Endodermal cell (in vitro differentiated cells): ENCODE measurements around the gene MTFR1L. TPM values are rescaled to one million over a fixed set of nuclear protein-coding genes. Genes with fewer than 3 reads are reported as not detected.

ENCODE experiments used
- DNase-seq: peaks from one replicate; pipeline ENCODE4 v3.0.0-alpha.2; 2017
- H3K27ac ChIP-seq: 2 replicates; pipeline ENCODE4 v1.5.1; 2013; ENCODE audit warnings: mild to moderate bottlenecking, low read depth, low read length, moderate library complexity
- H3K27me3 ChIP-seq: 2 replicates; pipeline ENCODE4 v1.6.1; 2013; ENCODE audit warnings: mild to moderate bottlenecking, low read length, moderate library complexity; ENCODE audit not compliant: insufficient read depth, control insufficient read depth, poor library complexity, severe bottlenecking
- H3K36me3 ChIP-seq: 2 replicates; pipeline ENCODE4 v1.7.0; 2013; ENCODE audit warnings: mild to moderate bottlenecking, low read length, moderate library complexity; ENCODE audit not compliant: control insufficient read depth, insufficient read depth
- H3K4me1 ChIP-seq: one replicate; pipeline ENCODE4 v1.7.0; 2013; ENCODE audit warnings: low read length; ENCODE audit not compliant: control insufficient read depth, insufficient read depth
- H3K4me3 ChIP-seq: 2 replicates; pipeline ENCODE4 v1.5.1; 2013; ENCODE audit warnings: mild to moderate bottlenecking, low read length, moderate library complexity
- H3K9ac ChIP-seq: 2 replicates; pipeline ENCODE4 v1.6.1; 2013; ENCODE audit warnings: mild to moderate bottlenecking, low read length, moderate library complexity; ENCODE audit not compliant: poor library complexity, severe bottlenecking; ENCODE audit errors: extremely low read depth
- H3K9me3 ChIP-seq: 2 replicates; pipeline ENCODE4 v1.6.1; 2013; ENCODE audit warnings: mild to moderate bottlenecking, low read length, moderate library complexity; ENCODE audit not compliant: control insufficient read depth
- H3K27ac Mint-ChIP-seq: 2 replicates; pipeline ENCODE4 v1.8.0; 2020; ENCODE audit warnings: mixed read lengths
- H3K27me3 Mint-ChIP-seq: 2 replicates; pipeline ENCODE4 v1.8.0; 2021; ENCODE audit warnings: mild to moderate bottlenecking, mixed read lengths; ENCODE audit not compliant: insufficient read depth
- H3K36me3 Mint-ChIP-seq: 2 replicates; pipeline ENCODE4 v1.8.0; 2020; ENCODE audit warnings: low read depth, mixed read lengths
- H3K4me1 Mint-ChIP-seq: 2 replicates; pipeline ENCODE4 v1.8.0; 2020; ENCODE audit warnings: mixed read lengths
- H3K4me3 Mint-ChIP-seq: 2 replicates; pipeline ENCODE4 v1.8.0; 2020; ENCODE audit warnings: mild to moderate bottlenecking, moderate library complexity, mixed read lengths
- H3K9me3 Mint-ChIP-seq: 2 replicates; pipeline ENCODE4 v1.8.0; 2020; ENCODE audit warnings: mild to moderate bottlenecking, mixed read lengths
- CTCF ChIP-seq: fragments of 200-600 bp; sonication (generic); conservative IDR thresholded peaks from 2 replicates; pipeline ENCODE4 v1.5.0; 2021; ENCODE audit warnings: antibody characterized with exemption, mild to moderate bottlenecking
- WGBS, 2 experiments: methylation state at CpG; one replicate each; pipeline versions ENCODE4 v1.1.5 to v1.1.7; 2013; ENCODE audit warnings: missing lambda C conversion rate in 2 of 2, mixed read lengths in 1 of 2; ENCODE audit not compliant: insufficient coverage in 1 of 2, insufficient read length in 1 of 2; 5-methylcytosine and 5-hydroxymethylcytosine counted together
- total RNA-seq, 2 donors: library from RNA; stranded (reverse); fragmentation: NEBNext Ultra II Directional in 1 of 2; extraction: Animal tissue kit (Norgen Biotek cat#: 25700) in 1 of 2; gene quantifications; 2 replicates in 1 of 2; 3 replicates in 1 of 2; pipeline ENCODE4 v1.2.1, GENCODE V29; 2021

Gene MTFR1L
- total RNA-seq, 2 donors from 2014 or later: 31.6 to 36.2 TPM

- Histone ChIP-seq H3K36me3 (no peaks in the 10 kb centered on the region), H3K4me1 (peaks cover 9% of the 10 kb centered on the region), H3K27ac (peak overlapping the region; percentile 90), H3K9ac (no peak overlapping the region), H3K9me3 (no peaks in the 10 kb centered on the region), H3K27me3 (no peaks in the 10 kb centered on the region), H3K4me3 (no peak overlapping the region)
- WGBS, 2 experiments: 82 to 85% methylated on average over 23 to 34 of the region's 34 CpGs
- no peak for TF ChIP-seq CTCF
- H3K27ac Mint-ChIP-seq: peak overlapping the region; percentile 77
- H3K27me3 Mint-ChIP-seq: no peaks in the 10 kb centered on the region
- no peaks in the 10 kb centered on the region for H3K36me3 Mint-ChIP-seq
- H3K4me3 Mint-ChIP-seq: no peak overlapping the region
- peaks cover 43% of the 10 kb centered on the region for H3K4me1 Mint-ChIP-seq
- H3K9me3 Mint-ChIP-seq: no peaks in the 10 kb centered on the region
- peak; percentile 80 for DNase-seq
These were observed 48.3 kb upstream of the MTFR1L start for GRCh38 chr1:25771221-25772114.

- Histone ChIP-seq H3K4me3 (no peak overlapping the region), H3K9ac (no peak overlapping the region), H3K36me3 (no peaks in the 10 kb centered on the region), H3K27ac (peak overlapping the region; percentile 90), H3K27me3 (no peaks in the 10 kb centered on the region), H3K9me3 (no peaks in the 10 kb centered on the region), H3K4me1 (peaks cover 9% of the 10 kb centered on the region)
- 97 to 100% methylated on average over 3 to 5 of the region's 5 CpGs for WGBS, 2 experiments
- Mint-ChIP-seq H3K9me3 (no peaks in the 10 kb centered on the region), H3K4me1 (peaks cover 43% of the 10 kb centered on the region), H3K36me3 (no peaks in the 10 kb centered on the region), H3K27ac (peak overlapping the region; percentile 77), H3K27me3 (no peaks in the 10 kb centered on the region), H3K4me3 (no peak overlapping the region)
- no peak for DNase-seq
- TF ChIP-seq CTCF: no peak
These were observed 47.6 kb upstream of the MTFR1L start for GRCh38 chr1:25772164-25772563.

- peaks cover 43% of the 10 kb centered on the region for H3K4me1 Mint-ChIP-seq
- H3K36me3 Mint-ChIP-seq: no peaks in the 10 kb centered on the region
- H3K27ac ChIP-seq: no peak overlapping the region
- H3K4me3 ChIP-seq: no peak overlapping the region
- H3K4me1 ChIP-seq: peaks cover 9% of the 10 kb centered on the region
- H3K4me3 Mint-ChIP-seq: no peak overlapping the region
- no peaks in the 10 kb centered on the region for H3K9me3 Mint-ChIP-seq
- H3K9ac ChIP-seq: no peak overlapping the region
- no peaks in the 10 kb centered on the region for H3K36me3 ChIP-seq
- no peaks in the 10 kb centered on the region for H3K9me3 ChIP-seq
- no peak overlapping the region for H3K27ac Mint-ChIP-seq
- no peak for TF ChIP-seq CTCF
- H3K27me3 Mint-ChIP-seq: no peaks in the 10 kb centered on the region
- WGBS, 2 experiments: 95 to 96% methylated on average over 5 of the region's 5 CpGs
- H3K27me3 ChIP-seq: no peaks in the 10 kb centered on the region
- DNase-seq: no peak
These were observed 47.0 kb upstream of the MTFR1L start for GRCh38 chr1:25772692-25773245.
